CD4-positive, alpha-beta memory T cell (primary cell): ENCODE results near the gene TRIM8. TPM values are rescaled to one million over a fixed set of nuclear protein-coding genes. Genes with fewer than 3 reads are reported as not detected.

Experiments
- CTCF ChIA-PET: fragments of 350-600 bp; sonication (Branson Sonifier 250); formaldehyde crosslinking; loops from one replicate; lab custom pipeline; 2021; ENCODE audit warnings: inconsistent platforms; ENCODE audit not compliant: partially characterized antibody; lab: Charles Lee
- POLR2A ChIA-PET: fragments of 350-600 bp; sonication (Branson Sonifier 250); formaldehyde crosslinking; loops from one replicate; lab custom pipeline; 2021; ENCODE audit not compliant: partially characterized antibody; lab: Charles Lee
- DNase-seq, 5 donors: peaks; one replicate each; pipeline versions ENCODE4 v3.0.0 to v3.0.0-alpha.2; 2020 to 2022; ENCODE audit warnings: mixed read lengths in 1 of 5
- H3K27ac ChIP-seq: one replicate; pipeline ENCODE4 v1.7.0; 2013; ENCODE audit warnings: low read depth, low read length
- H3K27me3 ChIP-seq: 2 replicates; pipeline ENCODE4 v1.7.0; 2013; ENCODE audit warnings: mild to moderate bottlenecking, low read length, moderate library complexity; ENCODE audit not compliant: insufficient read depth
- H3K36me3 ChIP-seq: 2 replicates; pipeline ENCODE4 v1.7.0; 2013; ENCODE audit warnings: mild to moderate bottlenecking, low read length, moderate library complexity; ENCODE audit not compliant: insufficient read depth
- H3K4me1 ChIP-seq: 2 replicates; pipeline ENCODE4 v1.7.0; 2013; ENCODE audit warnings: mild to moderate bottlenecking, low read length, moderate library complexity; ENCODE audit not compliant: insufficient read depth
- H3K4me3 ChIP-seq, 2 donors: one replicate each; pipeline ENCODE4 v1.7.0; 2013; ENCODE audit warnings: low read length in 2 of 2, mild to moderate bottlenecking in 1 of 2
- H3K9me3 ChIP-seq, 2 donors: one replicate each; pipeline ENCODE4 v1.7.0; 2013; ENCODE audit warnings: low read length in 2 of 2, control low read depth in 1 of 2; ENCODE audit not compliant: control insufficient read depth in 1 of 2
- H3K27ac Mint-ChIP-seq, 7 donors: one replicate each; pipeline ENCODE4 v1.8.0; 2020 to 2021; ENCODE audit warnings: mixed read lengths in 7 of 7, mild to moderate bottlenecking in 6 of 7, inconsistent platforms in 3 of 7, moderate library complexity in 3 of 7
- H3K27me3 Mint-ChIP-seq, 2 donors: one replicate each; pipeline ENCODE4 v1.8.0; 2020 to 2021; ENCODE audit warnings: mixed read lengths in 2 of 2
- H3K36me3 Mint-ChIP-seq, 2 donors: one replicate each; pipeline ENCODE4 v1.8.0; 2020 to 2021; ENCODE audit warnings: mixed read lengths in 2 of 2, inconsistent platforms in 1 of 2, mild to moderate bottlenecking in 1 of 2
- H3K4me1 Mint-ChIP-seq, 4 donors: one replicate each; pipeline ENCODE4 v1.8.0; 2020 to 2021; ENCODE audit warnings: mixed read lengths in 4 of 4, mild to moderate bottlenecking in 1 of 4
- H3K4me3 Mint-ChIP-seq, 8 donors: one replicate each; pipeline ENCODE4 v1.8.0; 2020 to 2021; ENCODE audit warnings: mixed read lengths in 8 of 8, mild to moderate bottlenecking in 7 of 8, moderate library complexity in 6 of 8, inconsistent platforms in 3 of 8
- H3K9me3 Mint-ChIP-seq, 8 donors: one replicate each; pipeline ENCODE4 v1.8.0; 2020 to 2021; ENCODE audit warnings: mixed read lengths in 8 of 8, mild to moderate bottlenecking in 5 of 8, inconsistent platforms in 3 of 8, moderate library complexity in 1 of 8
- intact Hi-C: fragments of 100-400 bp; cut with micrococcal nuclease; formaldehyde crosslinking; loops from one replicate; pipeline ENCODE4 v1.15.1; 2023
- polyA plus RNA-seq, 2 donors: library from polyadenylated mRNA; unstranded; fragments of 300-500 nt; fragmentation: Illumina TruSeq; gene quantifications; one replicate each; pipeline ENCODE4 v1.2.3, GENCODE V29; 2021
- total RNA-seq, 2 experiments: library from RNA; stranded (reverse); gene quantifications; one replicate each; pipeline ENCODE4 v1.2.3, GENCODE V29; 2021

TRIM8 gene
- total and polyA plus RNA-seq, 4 experiments from 2014 or later: 33.0 to 71.6 (median 62.4) TPM

DNA sequence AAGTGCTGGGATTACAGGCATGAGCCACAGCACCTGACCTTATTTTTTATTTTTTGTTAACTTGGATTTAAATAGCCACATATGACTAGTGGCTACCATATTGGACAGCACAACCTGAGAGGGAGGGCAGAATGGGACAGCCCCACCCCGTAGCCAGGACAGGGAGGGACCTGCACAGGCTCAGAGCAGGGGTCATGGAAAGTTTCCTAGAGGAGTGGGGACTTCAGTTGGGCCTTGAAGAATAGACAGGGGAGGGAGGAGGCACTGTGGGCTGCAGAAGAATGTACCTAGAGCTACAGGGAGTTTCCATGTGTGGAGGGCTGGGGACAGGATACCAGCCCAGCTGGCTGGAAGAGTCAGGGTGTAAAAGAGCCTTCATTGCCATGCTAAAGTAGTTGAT is 8.8 kb downstream of the TRIM8 start:
- ChIA-PET POLR2A (interaction anchor here (0.7 to 21.9 kb wide), 7 partner anchors 7 to 148 kb away, joined by 3 to 431 read pairs (median 5); partner anchors contain the start of genes TRIM8 and WBP1L), CTCF (interaction anchor here (1.2 to 1.6 kb wide), 3 partner anchors 17 to 82 kb away, joined by 3 to 6 read pairs (median 3); no protein-coding TSS in a partner anchor)
- Mint-ChIP-seq H3K4me3 (peak overlapping the region in 4 of 8 donors; percentile 5 to 67 (median 36)), H3K36me3 (peaks cover 27 to 56% of the 10 kb centered on the region in 2 donors), H3K27me3 (no peaks in the 10 kb centered on the region), H3K4me1 (peaks cover 40 to 73% (median 55%) of the 10 kb centered on the region in 4 donors), H3K27ac (peak overlapping the region; percentile 68 to 95 (median 87)), H3K9me3 (no peaks in the 10 kb centered on the region)
- DNase-seq: no peak
- Histone ChIP-seq H3K36me3 (peaks cover 42% of the 10 kb centered on the region), H3K4me3 (no peak overlapping the region), H3K27me3 (no peaks in the 10 kb centered on the region), H3K4me1 (peaks cover 59% of the 10 kb centered on the region), H3K9me3 (no peaks in the 10 kb centered on the region), H3K27ac (no peak overlapping the region)
- intact Hi-C loops: no loop called here

DNA sequence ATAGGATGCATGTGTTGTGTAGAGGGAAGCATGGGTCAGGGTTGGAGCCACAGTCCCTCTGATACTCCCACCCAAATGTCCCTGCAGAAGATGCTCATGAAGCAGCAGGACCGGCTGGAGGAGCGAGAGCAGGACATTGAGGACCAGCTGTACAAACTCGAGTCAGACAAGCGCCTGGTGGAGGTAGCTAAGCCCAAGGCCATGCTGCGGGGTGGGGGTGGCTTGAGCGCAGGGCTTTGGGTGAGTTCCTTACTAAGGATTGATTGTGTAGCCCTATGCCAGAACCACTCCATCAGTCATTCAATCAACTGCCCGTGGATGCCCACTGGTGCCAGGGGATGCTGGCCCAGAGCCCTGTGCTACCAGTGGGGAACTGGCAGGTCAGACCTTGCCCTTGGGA is 10.3 kb downstream of the TRIM8 start:
- no peak for DNase-seq
- H3K4me3 ChIP-seq: no peak overlapping the region
- intact Hi-C loops: no loop called here
- H3K9me3 ChIP-seq: no peaks in the 10 kb centered on the region
- Mint-ChIP-seq H3K36me3 (peaks cover 23 to 57% of the 10 kb centered on the region in 2 donors), H3K27ac (peak overlapping the region in 2 of 7 donors; percentile 22 to 35), H3K9me3 (no peaks in the 10 kb centered on the region), H3K27me3 (no peaks in the 10 kb centered on the region), H3K4me1 (peaks cover 34 to 72% (median 48%) of the 10 kb centered on the region in 4 donors), H3K4me3 (no peak overlapping the region)
- POLR2A ChIA-PET: interaction anchor here (1.2 to 21.9 kb wide), 3 partner anchors 9 to 19 kb away, joined by 3 to 431 read pairs (median 206); partner anchors contain the start of gene TRIM8
- CTCF ChIA-PET: interaction anchor here (1.1 to 1.4 kb wide), 2 partner anchors 10 to 21 kb away, joined by 3 read pairs; partner anchors contain the start of gene TRIM8
- peaks cover 58% of the 10 kb centered on the region for H3K4me1 ChIP-seq
- no peaks in the 10 kb centered on the region for H3K27me3 ChIP-seq
- peaks cover 42% of the 10 kb centered on the region for H3K36me3 ChIP-seq
- no peak overlapping the region for H3K27ac ChIP-seq

DNA sequence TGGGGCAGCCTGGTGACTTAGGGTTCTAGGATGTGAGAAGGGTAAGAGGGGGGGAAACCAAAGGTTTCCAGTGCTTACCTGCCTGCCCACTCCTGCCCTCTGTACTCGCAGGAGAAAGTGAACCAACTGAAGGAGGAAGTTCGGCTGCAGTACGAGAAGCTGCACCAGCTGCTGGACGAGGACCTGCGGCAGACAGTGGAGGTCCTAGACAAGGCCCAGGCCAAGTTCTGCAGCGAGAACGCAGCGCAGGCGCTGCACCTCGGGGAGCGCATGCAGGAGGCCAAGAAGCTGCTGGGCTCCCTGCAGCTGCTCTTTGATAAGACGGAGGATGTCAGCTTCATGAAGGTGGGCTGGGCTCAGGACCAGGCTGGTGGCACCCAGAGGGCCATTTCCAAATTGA is 10.7 kb downstream of the TRIM8 start:
- POLR2A ChIA-PET: interaction anchor here (0.6 to 21.9 kb wide), 4 partner anchors 9 to 19 kb away, joined by 3 to 431 read pairs (median 105); partner anchors contain the start of gene TRIM8
- no peak overlapping the region for H3K27ac ChIP-seq
- peak overlapping the region in 1 of 7 donors; percentile 35 for H3K27ac Mint-ChIP-seq

DNA sequence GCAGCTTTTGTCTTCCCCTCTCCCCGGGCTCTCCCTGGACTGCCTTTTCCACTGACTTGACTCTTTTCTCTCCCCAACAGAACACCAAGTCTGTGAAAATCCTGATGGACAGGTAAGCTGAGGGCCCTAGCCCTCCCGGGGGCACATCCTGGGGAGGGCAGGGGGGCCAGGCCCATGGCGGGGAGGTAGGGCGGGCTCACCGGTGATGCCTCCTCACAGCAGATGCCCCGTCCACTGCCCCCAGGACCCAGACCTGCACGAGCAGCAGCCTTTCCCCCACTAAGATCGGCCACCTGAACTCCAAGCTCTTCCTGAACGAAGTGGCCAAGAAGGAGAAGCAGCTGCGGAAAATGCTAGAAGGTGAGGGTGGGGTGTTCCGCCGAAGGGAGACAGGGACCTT is 11.7 kb downstream of the TRIM8 start:
- H3K4me1 Mint-ChIP-seq: peaks cover 32 to 74% (median 47%) of the 10 kb centered on the region in 4 donors
- no peak overlapping the region for H3K4me3 Mint-ChIP-seq
- H3K27me3 Mint-ChIP-seq: no peaks in the 10 kb centered on the region
- no peak overlapping the region for H3K4me3 ChIP-seq
- peaks cover 57% of the 10 kb centered on the region for H3K4me1 ChIP-seq
- no peaks in the 10 kb centered on the region for H3K9me3 Mint-ChIP-seq
- POLR2A ChIA-PET: interaction anchor here (0.9 to 21.9 kb wide), 3 partner anchors 10 to 87 kb away, joined by 3 to 431 read pairs (median 206); partner anchors contain the start of genes TRIM8 and WBP1L
- DNase-seq: no peak
- peaks cover 42% of the 10 kb centered on the region for H3K36me3 ChIP-seq
- CTCF ChIA-PET: interaction anchor here (0.9 kb wide), 1 partner anchor 14 kb away, joined by 3 read pairs; no protein-coding TSS in a partner anchor
- H3K36me3 Mint-ChIP-seq: peaks cover 23 to 56% of the 10 kb centered on the region in 2 donors
- H3K27me3 ChIP-seq: no peaks in the 10 kb centered on the region
- no peak overlapping the region for H3K27ac ChIP-seq
- intact Hi-C loops: no loop called here
- peak overlapping the region in 3 of 7 donors; percentile 30 to 68 (median 35) for H3K27ac Mint-ChIP-seq
- no peaks in the 10 kb centered on the region for H3K9me3 ChIP-seq

More for the DNA sequence above, 10.7 kb downstream of the TRIM8 start:
- Mint-ChIP-seq H3K4me3 (no peak overlapping the region), H3K4me1 (peaks cover 33 to 74% (median 47%) of the 10 kb centered on the region in 4 donors), H3K27me3 (no peaks in the 10 kb centered on the region), H3K36me3 (peaks cover 23 to 57% of the 10 kb centered on the region in 2 donors), H3K9me3 (no peaks in the 10 kb centered on the region)
- peaks cover 42% of the 10 kb centered on the region for H3K36me3 ChIP-seq
- H3K4me1 ChIP-seq: peaks cover 57% of the 10 kb centered on the region
- no peaks in the 10 kb centered on the region for H3K9me3 ChIP-seq
- H3K27me3 ChIP-seq: no peaks in the 10 kb centered on the region
- CTCF ChIA-PET: interaction anchor here (1.1 kb wide), 1 partner anchor 10 kb away, joined by 3 read pairs; the partner anchor contains the start of gene TRIM8
- H3K4me3 ChIP-seq: no peak overlapping the region
- intact Hi-C loops: no loop called here
- DNase-seq: no peak

DNA sequence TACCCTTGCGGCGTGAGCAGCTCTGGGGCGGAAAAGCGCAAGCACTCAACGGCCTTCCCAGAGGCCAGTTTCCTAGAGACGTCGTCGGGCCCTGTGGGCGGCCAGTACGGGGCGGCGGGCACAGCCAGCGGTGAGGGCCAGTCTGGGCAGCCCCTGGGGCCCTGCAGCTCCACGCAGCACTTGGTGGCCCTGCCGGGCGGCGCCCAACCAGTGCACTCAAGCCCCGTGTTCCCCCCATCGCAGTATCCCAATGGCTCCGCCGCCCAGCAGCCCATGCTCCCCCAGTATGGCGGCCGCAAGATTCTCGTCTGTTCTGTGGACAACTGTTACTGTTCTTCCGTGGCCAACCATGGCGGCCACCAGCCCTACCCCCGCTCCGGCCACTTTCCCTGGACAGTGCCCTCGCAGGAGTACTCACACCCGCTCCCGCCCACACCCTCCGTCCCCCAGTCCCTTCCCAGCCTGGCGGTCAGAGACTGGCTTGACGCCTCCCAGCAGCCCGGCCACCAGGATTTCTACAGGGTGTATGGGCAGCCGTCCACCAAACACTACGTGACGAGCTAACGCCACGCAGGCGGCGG is 12.6 kb downstream of the TRIM8 start:
- no peaks in the 10 kb centered on the region for H3K27me3 ChIP-seq
- peaks cover 57% of the 10 kb centered on the region for H3K4me1 ChIP-seq
- H3K4me3 Mint-ChIP-seq: no peak overlapping the region
- H3K4me3 ChIP-seq: no peak overlapping the region
- intact Hi-C loops: no loop called here
- H3K9me3 ChIP-seq: no peaks in the 10 kb centered on the region
- no peak for DNase-seq
- peaks cover 42% of the 10 kb centered on the region for H3K36me3 ChIP-seq
- H3K9me3 Mint-ChIP-seq: no peaks in the 10 kb centered on the region
- H3K27me3 Mint-ChIP-seq: no peaks in the 10 kb centered on the region
- peaks cover 23 to 54% of the 10 kb centered on the region in 2 donors for H3K36me3 Mint-ChIP-seq
- peak overlapping the region in 1 of 7 donors; percentile 77 for H3K27ac Mint-ChIP-seq
- H3K4me1 Mint-ChIP-seq: peaks cover 35 to 74% (median 49%) of the 10 kb centered on the region in 4 donors
- POLR2A ChIA-PET: interaction anchor here (0.9 to 21.9 kb wide), 4 partner anchors 11 to 87 kb away, joined by 3 to 431 read pairs (median 104); partner anchors contain the start of genes TRIM8 and WBP1L
- CTCF ChIA-PET: interaction anchor here (0.9 to 6.3 kb wide), 3 partner anchors 12 to 20 kb away, joined by 3 to 40 read pairs (median 3); partner anchors contain the start of gene TRIM8
- no peak overlapping the region for H3K27ac ChIP-seq

DNA sequence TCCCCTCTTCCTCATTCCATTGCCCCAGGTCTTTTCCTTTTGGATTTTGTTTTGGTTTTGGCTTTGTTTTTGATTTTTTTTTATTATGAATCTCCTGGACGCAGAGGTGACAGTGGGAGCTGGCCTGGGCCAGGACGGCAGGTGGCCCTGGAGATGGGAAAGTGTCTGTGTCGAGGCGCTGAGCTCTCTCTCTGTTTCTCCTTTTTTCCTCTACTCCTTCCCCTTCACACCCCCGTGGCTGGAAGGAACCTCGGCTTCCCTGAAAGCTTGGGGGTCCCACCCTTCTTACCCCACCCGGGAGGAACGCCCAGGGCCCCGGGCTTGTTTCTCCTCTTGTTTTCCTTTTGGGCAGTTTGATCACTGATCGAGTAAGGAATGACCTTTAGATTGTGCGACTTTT is 13.2 kb downstream of the TRIM8 start:
- H3K4me1 ChIP-seq: peaks cover 52% of the 10 kb centered on the region
- POLR2A ChIA-PET: interaction anchor here (1.0 to 21.9 kb wide), 3 partner anchors 11 to 16 kb away, joined by 3 to 431 read pairs (median 206); partner anchors contain the start of gene TRIM8

More for the DNA sequence above, 13.2 kb downstream of the TRIM8 start:
- intact Hi-C loops: no loop called here
- H3K36me3 ChIP-seq: peaks cover 41% of the 10 kb centered on the region
- no peak overlapping the region for H3K27ac ChIP-seq
- H3K4me3 ChIP-seq: no peak overlapping the region
- Mint-ChIP-seq H3K4me1 (peaks cover 29 to 68% (median 44%) of the 10 kb centered on the region in 4 donors), H3K36me3 (peaks cover 23 to 50% of the 10 kb centered on the region in 2 donors), H3K27ac (peak overlapping the region; percentile 16 to 89 (median 52)), H3K27me3 (no peaks in the 10 kb centered on the region), H3K9me3 (no peaks in the 10 kb centered on the region), H3K4me3 (no peak overlapping the region)
- H3K27me3 ChIP-seq: no peaks in the 10 kb centered on the region
- no peaks in the 10 kb centered on the region for H3K9me3 ChIP-seq
- no peak for DNase-seq
- CTCF ChIA-PET: interaction anchor here (1.1 to 6.3 kb wide), 2 partner anchors 12 to 20 kb away, joined by 3 to 40 read pairs; partner anchors contain the start of gene TRIM8
